Stomach (tissue), 9 donors: Measurements from ENCODE around the gene SLC35E4. TPM values are rescaled to one million over a fixed set of nuclear protein-coding genes. Genes with fewer than 3 reads are reported as not detected.
A peak's percentile ranks its signal among the peaks of the same experiment; 100 is the strongest.

ENCODE experiments used
- DNase-seq, 2 donors: peaks; one replicate each; pipeline versions ENCODE4 v3.0.0 to v3.0.0-alpha.2; 2013 to 2019
- H3K27ac ChIP-seq, 5 donors: fragments of 200-600 bp in 4 of 5; sonication (generic) in 4 of 5; one replicate each; pipeline ENCODE4 v1.5.1; 2013 to 2019; ENCODE audit warnings: mild to moderate bottlenecking in 1 of 5, moderate library complexity in 1 of 5
- H3K27me3 ChIP-seq, 3 donors: fragments of 200-600 bp; sonication (generic); one replicate each; pipeline ENCODE4 v1.5.1; 2017 to 2019; ENCODE audit warnings: mixed run types in 1 of 3
- H3K36me3 ChIP-seq, 4 donors: fragments of 200-600 bp; sonication (generic); 1 replicate in 3 of 4; 2 replicates in 1 of 4; pipeline ENCODE4 v1.5.1; 2016 to 2019
- H3K4me1 ChIP-seq, 4 donors: fragments of 200-600 bp; sonication (generic); one replicate each; pipeline ENCODE4 v1.5.1; 2016 to 2019
- H3K4me3 ChIP-seq, 4 donors: fragments of 200-600 bp; sonication (generic) in 3 of 4; one replicate each; pipeline ENCODE4 v1.5.1; 2016 to 2019; ENCODE audit warnings: mild to moderate bottlenecking in 1 of 4
- H3K9me3 ChIP-seq, 4 donors: fragments of 200-600 bp; sonication (generic); one replicate each; pipeline ENCODE4 v1.5.1; 2016 to 2019
- CTCF ChIP-seq, 7 experiments: fragments of 450-650 bp in 4 of 7; fragments of 200-600 bp in 3 of 7; sonication (generic) in 3 of 7; IDR thresholded peaks; one replicate each; pipeline ENCODE4 v1.5.1; 2016 to 2019; ENCODE audit warnings: antibody characterized with exemption in 7 of 7, control low read depth in 2 of 7, mild to moderate bottlenecking in 1 of 7
- EP300 ChIP-seq: sonication (generic); formaldehyde crosslinking; IDR thresholded peaks from one replicate; pipeline ENCODE4 v1.6.1; 2017; ENCODE audit warnings: antibody characterized with exemption
- POLR2A ChIP-seq, 4 donors: fragments of 450-650 bp; IDR thresholded peaks; one replicate each; pipeline ENCODE4 v1.6.1; 2016; ENCODE audit warnings: antibody characterized with exemption in 4 of 4, control low read depth in 2 of 4, mild to moderate bottlenecking in 1 of 4, moderate library complexity in 1 of 4
- POLR2AphosphoS5 ChIP-seq, 3 donors: sonication (generic); formaldehyde crosslinking; IDR thresholded peaks; one replicate each; pipeline ENCODE4 v1.6.1; 2016; ENCODE audit warnings: antibody characterized with exemption in 3 of 3
- whole genome bisulfite sequencing, 5 donors: extraction: QIAGEN DNeasy Blood & Tissue Kit in 3 of 5; methylation state at CpG; one replicate each; pipeline versions ENCODE4 v1.1.5 to v1.1.7; 2013 to 2018; 5-methylcytosine and 5-hydroxymethylcytosine counted together
- intact Hi-C: fragments of 100-400 bp; cut with DNase I; formaldehyde crosslinking; loops from one replicate; pipeline ENCODE4 v1.15.1; 2023; ENCODE audit warnings: low total_unique reads
- polyA plus RNA-seq, 3 donors: library from polyadenylated mRNA; stranded (reverse); fragments of 200-250 nt; gene quantifications; one replicate each; pipeline ENCODE4 v1.2.3, GENCODE V29; 2013
- total RNA-seq, 5 donors: library from RNA; depleted of rRNA; stranded (reverse); fragments of >200 nt; gene quantifications; one replicate each; pipeline versions ENCODE4 v1.1.0 to v1.2.3, GENCODE V29; 2014 to 2016
- donor health status: healthy with polysubstance abuse.
- donor health status: Bipolar disorder and iron deficiency.
- donor health status: healthy.

Gene SLC35E4
- total and polyA plus RNA-seq, 8 donors = 0.45 to 7.2 (median 2.2) TPM

GRCh38 chr22:30649430-30650007 is 13.9 kb downstream of the SLC35E4 start:
- peaks cover 9 to 29% (median 26%) of the 10 kb centered on the region in 4 donors for H3K4me1 ChIP-seq
- intact Hi-C loops = no loop called here
- no peak overlapping the region for H3K4me3 ChIP-seq
- 19 to 61% (median 35%) methylated on average over 5 to 7 of the region's 7 CpGs for WGBS, 5 donors
- TF ChIP-seq EP300 (no peak), CTCF (IDR thresholded peaks at IDR 0.05) (peak in 1 of 7 experiments; percentile 12), POLR2AphosphoS5 (IDR thresholded peaks at IDR 0.05) (peak in 1 of 3 donors; percentile 62), POLR2A (IDR thresholded peaks at IDR 0.05) (no peak)
- H3K9me3 ChIP-seq = no peaks in the 10 kb centered on the region
- peaks cover 0 to 12% (median 11%) of the 10 kb centered on the region in 4 donors for H3K36me3 ChIP-seq
- peak overlapping the region; percentile 8 to 69 (median 52) for H3K27ac ChIP-seq
- DNase-seq = peak; percentile 78 to 92
- no peaks in the 10 kb centered on the region for H3K27me3 ChIP-seq

- DNase-seq = peak; percentile 32 to 72
- intact Hi-C loops = no loop called here
- 25 to 54% (median 48%) methylated on average over 4 to 5 of the region's 5 CpGs for WGBS, 5 donors
- Histone ChIP-seq H3K36me3 (peaks cover 0 to 12% (median 11%) of the 10 kb centered on the region in 4 donors), H3K27me3 (no peaks in the 10 kb centered on the region), H3K27ac (peak overlapping the region in 3 of 5 donors; percentile 4 to 45 (median 9)), H3K9me3 (no peaks in the 10 kb centered on the region), H3K4me3 (no peak overlapping the region), H3K4me1 (peaks cover 9 to 29% (median 26%) of the 10 kb centered on the region in 4 donors)
- TF ChIP-seq CTCF (IDR thresholded peaks at IDR 0.05) = no peak
- TF ChIP-seq EP300 = no peak
- no peak for TF ChIP-seq POLR2AphosphoS5 (IDR thresholded peaks at IDR 0.05)
- no peak for TF ChIP-seq POLR2A (IDR thresholded peaks at IDR 0.05)
These were observed 15.0 kb downstream of the SLC35E4 start for GRCh38 chr22:30650508-30651116.

GRCh38 chr22:30652852-30653251 is 17.3 kb downstream of the SLC35E4 start:
- H3K36me3 ChIP-seq = peaks cover 0 to 7% (median 1%) of the 10 kb centered on the region in 4 donors
- H3K27ac ChIP-seq = no peak overlapping the region
- H3K4me3 ChIP-seq = no peak overlapping the region
- no peak for DNase-seq
- H3K9me3 ChIP-seq = no peaks in the 10 kb centered on the region
- intact Hi-C loops = no loop called here
- no peak for TF ChIP-seq EP300
- no peak for TF ChIP-seq POLR2A (IDR thresholded peaks at IDR 0.05)
- TF ChIP-seq POLR2AphosphoS5 (IDR thresholded peaks at IDR 0.05) = no peak
- no peak for TF ChIP-seq CTCF (IDR thresholded peaks at IDR 0.05)
- H3K4me1 ChIP-seq = peaks cover 9 to 26% (median 24%) of the 10 kb centered on the region in 4 donors
- WGBS, 5 donors = 84 to 94% (median 93%) methylated on average over 2 of the region's 2 CpGs
- H3K27me3 ChIP-seq = no peaks in the 10 kb centered on the region

GRCh38 chr22:30654361-30654760 is 18.8 kb downstream of the SLC35E4 start:
- H3K4me3 ChIP-seq = no peak overlapping the region
- no peak overlapping the region for H3K27ac ChIP-seq
- peaks cover 3 to 16% (median 13%) of the 10 kb centered on the region in 4 donors for H3K4me1 ChIP-seq
- 95 to 98% (median 96%) methylated on average over 14 of the region's 14 CpGs for WGBS, 5 donors
- TF ChIP-seq POLR2AphosphoS5 (IDR thresholded peaks at IDR 0.05) = no peak
- TF ChIP-seq EP300 = no peak
- no peak for TF ChIP-seq POLR2A (IDR thresholded peaks at IDR 0.05)
- TF ChIP-seq CTCF (IDR thresholded peaks at IDR 0.05) = no peak
- no peak for DNase-seq
- peaks cover 0 to 12% (median 1%) of the 10 kb centered on the region in 4 donors for H3K36me3 ChIP-seq
- H3K9me3 ChIP-seq = no peaks in the 10 kb centered on the region
- H3K27me3 ChIP-seq = no peaks in the 10 kb centered on the region
- intact Hi-C loops = no loop called here
